COLO829 (cell line): Measurements from ENCODE around the gene KCNC1.
A peak's percentile ranks its signal among the peaks of the same experiment; 100 is the strongest.

Experiments
- DNase-seq: peaks from one replicate; pipeline ENCODE4 v3.0.0; 2012; ENCODE audit warnings: low spot score

The KCNC1 gene

GRCh38 chr11:17734418-17734911, at the start of gene KCNC1:
Gene KCNC1, plus strand, starts transcription at chr11:17734781. Its CDS starts 1,222 bp downstream, at chr11:17736003.
- DNase-seq, result no peak

- no peak for DNase-seq
These were observed 48.2 kb upstream of the KCNC1 start for GRCh38 chr11:17686231-17686980.

- DNase-seq, result no peak
These were observed 46.5 kb upstream of the KCNC1 start for GRCh38 chr11:17687946-17688670.

GRCh38 chr11:17691550-17691949, 43.0 kb upstream of the KCNC1 start:
- no peak for DNase-seq

- no peak for DNase-seq
These were observed 42.6 kb upstream of the KCNC1 start for GRCh38 chr11:17691976-17692375.

GRCh38 chr11:17692931-17693330, 41.6 kb upstream of the KCNC1 start:
- DNase-seq, result no peak

GRCh38 chr11:17693531-17693930, 41.0 kb upstream of the KCNC1 start:
- no peak for DNase-seq

GRCh38 chr11:17694494-17695110, 40.0 kb upstream of the KCNC1 start:
- DNase-seq, result no peak

GRCh38 chr11:17695454-17696441, 38.8 kb upstream of the KCNC1 start:
- DNase-seq, result no peak

GRCh38 chr11:17696741-17697140, 37.8 kb upstream of the KCNC1 start:
- DNase-seq, result no peak

- no peak for DNase-seq
These were observed 37.2 kb upstream of the KCNC1 start for GRCh38 chr11:17697175-17697949.

- DNase-seq, result no peak
These were observed 35.1 kb upstream of the KCNC1 start for GRCh38 chr11:17699147-17700114.

- DNase-seq, result peak; percentile 34
These were observed 33.6 kb upstream of the KCNC1 start for GRCh38 chr11:17700991-17701390.

GRCh38 chr11:17702876-17703275, 31.7 kb upstream of the KCNC1 start:
- no peak for DNase-seq

GRCh38 chr11:17703951-17704350, 30.6 kb upstream of the KCNC1 start:
- DNase-seq, result peak; percentile 49

GRCh38 chr11:17707830-17708229, 26.8 kb upstream of the KCNC1 start:
- no peak for DNase-seq

GRCh38 chr11:17711836-17712235, 22.7 kb upstream of the KCNC1 start:
- DNase-seq, result no peak

- no peak for DNase-seq
These were observed 20.7 kb upstream of the KCNC1 start for GRCh38 chr11:17713851-17714250.

GRCh38 chr11:17714356-17714854, 20.2 kb upstream of the KCNC1 start:
- DNase-seq, result no peak
